Trophoblast cell (in vitro differentiated cells and primary cell): ENCODE results near the gene YBEY. TPM values are rescaled to one million over a fixed set of nuclear protein-coding genes. Genes with fewer than 3 reads are reported as not detected.
"Not testable (repeated sequence)": the region's sequence is repeated elsewhere in the genome, so short reads cannot be mapped to it uniquely, and the experiment has no call there.

ENCODE experiments used
- DNase-seq, 2 donors: peaks; one replicate each; pipeline ENCODE4 v3.0.0-alpha.2; 2016
- H2AFZ ChIP-seq: 2 replicates; pipeline ENCODE4 v1.6.1; 2013; ENCODE audit warnings: low read length, moderate library complexity, mild to moderate bottlenecking; ENCODE audit not compliant: insufficient read depth, poor library complexity
- H2AK5ac ChIP-seq: 2 replicates; pipeline ENCODE4 v1.6.1; 2013; ENCODE audit warnings: mild to moderate bottlenecking, low read length
- H2BK120ac ChIP-seq: 2 replicates; pipeline ENCODE4 v1.6.1; 2013; ENCODE audit warnings: low read length, mild to moderate bottlenecking, moderate library complexity; ENCODE audit not compliant: insufficient read depth, poor library complexity
- H2BK12ac ChIP-seq: 2 replicates; pipeline ENCODE4 v1.6.1; 2013; ENCODE audit warnings: mild to moderate bottlenecking, low read length, moderate library complexity
- H2BK5ac ChIP-seq: 2 replicates; pipeline ENCODE4 v1.6.1; 2013; ENCODE audit warnings: low read length, low read depth, moderate library complexity, mild to moderate bottlenecking; ENCODE audit not compliant: poor library complexity
- H3K14ac ChIP-seq: 2 replicates; pipeline ENCODE4 v1.6.1; 2013; ENCODE audit warnings: mild to moderate bottlenecking, low read length
- H3K18ac ChIP-seq: 2 replicates; pipeline ENCODE4 v1.6.1; 2013; ENCODE audit warnings: mild to moderate bottlenecking, low read length
- H3K23ac ChIP-seq: 2 replicates; pipeline ENCODE4 v1.6.1; 2013; ENCODE audit warnings: low read length
- H3K27ac ChIP-seq: 2 replicates; pipeline ENCODE4 v1.5.1; 2013; ENCODE audit warnings: low read depth, mild to moderate bottlenecking, inconsistent platforms, low read length, moderate library complexity
- H3K27me3 ChIP-seq: 2 replicates; pipeline ENCODE4 v1.6.1; 2013; ENCODE audit warnings: inconsistent platforms, mild to moderate bottlenecking, low read length, moderate library complexity; ENCODE audit not compliant: insufficient read depth
- H3K36me3 ChIP-seq, 2 experiments: 1 replicate in 1 of 2; 2 replicates in 1 of 2; pipeline ENCODE4 v1.6.1; 2013; ENCODE audit warnings: low read length in 2 of 2, mild to moderate bottlenecking in 2 of 2, moderate library complexity in 1 of 2; ENCODE audit not compliant: insufficient read depth in 2 of 2, control insufficient read depth in 1 of 2
- H3K4ac ChIP-seq: 2 replicates; pipeline ENCODE4 v1.6.1; 2013; ENCODE audit warnings: low read depth, mild to moderate bottlenecking, low read length, moderate library complexity
- H3K4me1 ChIP-seq, 2 experiments: 1 replicate in 1 of 2; 2 replicates in 1 of 2; pipeline ENCODE4 v1.6.1; 2013; ENCODE audit warnings: low read length in 2 of 2, mild to moderate bottlenecking in 2 of 2, moderate library complexity in 1 of 2; ENCODE audit not compliant: insufficient read depth in 2 of 2, control insufficient read depth in 1 of 2
- H3K4me2 ChIP-seq: 2 replicates; pipeline ENCODE4 v1.6.1; 2013; ENCODE audit warnings: inconsistent platforms, mild to moderate bottlenecking, low read length, moderate library complexity
- H3K4me3 ChIP-seq: 2 replicates; pipeline ENCODE4 v1.5.1; 2013; ENCODE audit warnings: mild to moderate bottlenecking, low read depth, low read length, inconsistent platforms
- H3K79me1 ChIP-seq: one replicate; pipeline ENCODE4 v1.6.1; 2013; ENCODE audit warnings: low read length
- H3K79me2 ChIP-seq: 2 replicates; pipeline ENCODE4 v1.6.1; 2013; ENCODE audit warnings: low read length, mild to moderate bottlenecking; ENCODE audit not compliant: control insufficient read depth, insufficient read depth, poor library complexity
- H3K9ac ChIP-seq: 2 replicates; pipeline ENCODE4 v1.6.1; 2013; ENCODE audit warnings: mild to moderate bottlenecking, low read length
- H3K9me3 ChIP-seq: 2 replicates; pipeline ENCODE4 v1.6.1; 2013; ENCODE audit warnings: low read depth, mild to moderate bottlenecking, control low read depth, inconsistent platforms, low read length; ENCODE audit not compliant: insufficient read depth
- H4K12ac ChIP-seq: 2 replicates; pipeline ENCODE4 v1.6.1; 2013; ENCODE audit warnings: low read depth, mild to moderate bottlenecking, low read length, moderate library complexity
- H4K8ac ChIP-seq: 2 replicates; pipeline ENCODE4 v1.6.1; 2013; ENCODE audit warnings: low read depth, mild to moderate bottlenecking, low read length, moderate library complexity
- H4K91ac ChIP-seq: one replicate; pipeline ENCODE4 v1.6.1; 2013; ENCODE audit warnings: low read depth, mild to moderate bottlenecking, low read length, moderate library complexity
- WGBS: extraction: QIAGEN DNeasy Blood & Tissue Kit; methylation state at CpG from one replicate; pipeline ENCODE4 v1.1.7; 2013; ENCODE audit warnings: missing lambda C conversion rate; ENCODE audit not compliant: insufficient read length, insufficient coverage; ENCODE audit errors: extremely low coverage; 5-methylcytosine and 5-hydroxymethylcytosine counted together
- polyA plus RNA-seq: library from polyadenylated mRNA; stranded (reverse); fragments of 200-250 nt; gene quantifications from 2 replicates; pipeline ENCODE4 v1.2.3, GENCODE V29; 2013

Gene YBEY
- polyA plus RNA-seq: 11.1 and 11.9 TPM in 2 replicates

GRCh38 chr21:46285761-46286647 is at the start of gene YBEY:
TSS of gene YBEY (plus strand) at chr21:46286342. CDS start at chr21:46286914, 572 bp downstream.
- peaks cover 5 to 10% of the 10 kb centered on the region in 2 experiments for H3K4me1 ChIP-seq
- peaks cover 7% of the 10 kb centered on the region for H3K79me2 ChIP-seq
- H3K36me3 ChIP-seq: peaks cover 7 to 10% of the 10 kb centered on the region in 2 experiments
- peak within 1 kb of the TSS; percentile 61 for H3K4ac ChIP-seq
- peaks cover 1% of the 10 kb centered on the region for H3K9me3 ChIP-seq
- H3K23ac ChIP-seq: no peak within 1 kb of the TSS
- H2AK5ac ChIP-seq: peak within 1 kb of the TSS; percentile 34
- peak within 1 kb of the TSS; percentile 97 for H4K8ac ChIP-seq
- H3K4me3 ChIP-seq: peak within 1 kb of the TSS; percentile 96
- H3K18ac ChIP-seq: peak within 1 kb of the TSS; percentile 93
- peak within 1 kb of the TSS; percentile 64 for H2BK120ac ChIP-seq
- H3K27me3 ChIP-seq: no peaks in the 10 kb centered on the region
- H2BK12ac ChIP-seq: no peak within 1 kb of the TSS
- H4K91ac ChIP-seq: peak within 1 kb of the TSS; percentile 93
- peak within 1 kb of the TSS; percentile 97 for H4K12ac ChIP-seq
- H3K14ac ChIP-seq: peak within 1 kb of the TSS; percentile 94
- peak within 1 kb of the TSS; percentile 77 for H3K4me2 ChIP-seq
- peak; percentile 83 to 91 for DNase-seq
- peak within 1 kb of the TSS; percentile 88 for H2BK5ac ChIP-seq
- peak within 1 kb of the TSS; percentile 87 for H2AFZ ChIP-seq
- H3K27ac ChIP-seq: peak within 1 kb of the TSS; percentile 99
- H3K79me1 ChIP-seq: peaks cover 8% of the 10 kb centered on the region
- peak within 1 kb of the TSS; percentile 96 for H3K9ac ChIP-seq
- WGBS: no CpG with 5 or more reads among the region's 105 CpGs

GRCh38 chr21:46237474-46237873 is 48.7 kb upstream of the YBEY start:
- no peaks in the 10 kb centered on the region for H3K79me1 ChIP-seq
- no peak overlapping the region for H3K4ac ChIP-seq
- no peaks in the 10 kb centered on the region for H3K27me3 ChIP-seq
- no peak overlapping the region for H2BK12ac ChIP-seq
- no peak overlapping the region for H2AK5ac ChIP-seq
- H2BK120ac ChIP-seq: no peak overlapping the region
- no peak overlapping the region for H3K14ac ChIP-seq
- no peaks in the 10 kb centered on the region for H3K9me3 ChIP-seq
- H3K4me2 ChIP-seq: no peak overlapping the region
- H3K27ac ChIP-seq: no peak overlapping the region
- no peak overlapping the region for H3K4me3 ChIP-seq
- peaks cover 33 to 52% of the 10 kb centered on the region in 2 experiments for H3K36me3 ChIP-seq
- H3K79me2 ChIP-seq: no peaks in the 10 kb centered on the region
- H3K4me1 ChIP-seq: no peaks in the 10 kb centered on the region
- DNase-seq: no peak
- no peak overlapping the region for H2BK5ac ChIP-seq
- no peak overlapping the region for H2AFZ ChIP-seq
- no peak overlapping the region for H3K18ac ChIP-seq
- H4K91ac ChIP-seq: no peak overlapping the region
- H3K9ac ChIP-seq: no peak overlapping the region
- no peak overlapping the region for H4K12ac ChIP-seq
- no peak overlapping the region for H4K8ac ChIP-seq
- H3K23ac ChIP-seq: no peak overlapping the region
- WGBS: no CpG with 5 or more reads among the region's 5 CpGs

GRCh38 chr21:46239817-46240325 is 46.3 kb upstream of the YBEY start:
- Histone ChIP-seq H3K4me1 (no peaks in the 10 kb centered on the region), H3K9me3 (peaks cover 3% of the 10 kb centered on the region), H2AK5ac (no peak overlapping the region), H2BK5ac (no peak overlapping the region), H3K4me2 (no peak overlapping the region), H3K79me1 (no peaks in the 10 kb centered on the region), H3K18ac (no peak overlapping the region), H3K27ac (no peak overlapping the region), H3K9ac (no peak overlapping the region), H2BK120ac (no peak overlapping the region), H3K27me3 (no peaks in the 10 kb centered on the region), H4K8ac (no peak overlapping the region), H2BK12ac (no peak overlapping the region), H3K14ac (no peak overlapping the region), H3K36me3 (peaks cover 47 to 61% of the 10 kb centered on the region in 2 experiments), H3K4me3 (no peak overlapping the region), H3K79me2 (no peaks in the 10 kb centered on the region), H2AFZ (no peak overlapping the region), H3K23ac (no peak overlapping the region), H4K91ac (no peak overlapping the region), H3K4ac (no peak overlapping the region), H4K12ac (no peak overlapping the region)
- WGBS: no CpG with 5 or more reads among the region's 7 CpGs
- no peak for DNase-seq

GRCh38 chr21:46241577-46241976 is 44.6 kb upstream of the YBEY start:
- WGBS: no CpG with 5 or more reads among the region's 1 CpG
- H3K9ac ChIP-seq, H2AK5ac ChIP-seq, H2BK120ac ChIP-seq, H3K4me2 ChIP-seq, H2BK12ac ChIP-seq, H4K91ac ChIP-seq, H3K79me1 ChIP-seq, DNase-seq, H3K23ac ChIP-seq, H3K4me3 ChIP-seq, H3K18ac ChIP-seq, H3K14ac ChIP-seq, H3K4ac ChIP-seq, H3K4me1 ChIP-seq, H3K27me3 ChIP-seq, H4K12ac ChIP-seq, H3K79me2 ChIP-seq, H2BK5ac ChIP-seq, H3K27ac ChIP-seq, H3K9me3 ChIP-seq, H2AFZ ChIP-seq, H4K8ac ChIP-seq: not testable (repeated sequence)
- H3K36me3 ChIP-seq: peaks cover 51 to 64% of the 10 kb centered on the region in 2 experiments
